Esophagus squamous epithelium (tissue), 5 donors: ENCODE measurements around the gene CPPED1. TPM values are rescaled to one million over a fixed set of nuclear protein-coding genes. Genes with fewer than 3 reads are reported as not detected.
"Not testable (repeated sequence)": the region's sequence is repeated elsewhere in the genome, so short reads cannot be mapped to it uniquely, and the experiment has no call there.

Source experiments
- DNase-seq: peaks from one replicate; lab custom pipeline; 2025; lab: John Stamatoyannopoulos, UW
- H3K27ac ChIP-seq, 4 donors: fragments of 200-600 bp; sonication (generic); one replicate each; pipeline ENCODE4 v1.5.1; 2016 to 2019; ENCODE audit warnings: mild to moderate bottlenecking in 1 of 4
- H3K27me3 ChIP-seq, 4 donors: fragments of 200-600 bp; sonication (generic); 1 replicate in 3 of 4; 2 replicates in 1 of 4; pipeline versions ENCODE4 v1.5.1 to v1.6.0; 2017 to 2021; ENCODE audit warnings: antibody characterized with exemption in 1 of 4
- H3K36me3 ChIP-seq, 3 donors: fragments of 200-600 bp; sonication (generic); one replicate each; pipeline ENCODE4 v1.5.1; 2016 to 2019
- H3K4me1 ChIP-seq, 3 donors: fragments of 200-600 bp; sonication (generic); one replicate each; pipeline ENCODE4 v1.5.1; 2017 to 2019
- H3K4me3 ChIP-seq, 4 donors: fragments of 200-600 bp; sonication (generic); 1 replicate in 3 of 4; 2 replicates in 1 of 4; pipeline ENCODE4 v1.5.1; 2016 to 2019; ENCODE audit warnings: mild to moderate bottlenecking in 2 of 4, moderate library complexity in 1 of 4
- H3K9me3 ChIP-seq, 3 donors: fragments of 200-600 bp; sonication (generic); one replicate each; pipeline ENCODE4 v1.5.1; 2016 to 2019
- CTCF ChIP-seq, 6 experiments: fragments of 450-650 bp in 4 of 6; fragments of 200-600 bp in 2 of 6; sonication (generic) in 2 of 6; IDR thresholded peaks; one replicate each; pipeline ENCODE4 v1.5.1; 2016 to 2019; ENCODE audit warnings: antibody characterized with exemption in 6 of 6, mild to moderate bottlenecking in 4 of 6, moderate library complexity in 4 of 6
- POLR2A ChIP-seq, 4 donors: fragments of 450-650 bp; IDR thresholded peaks; one replicate each; pipeline ENCODE4 v1.6.1; 2017; ENCODE audit warnings: antibody characterized with exemption in 4 of 4, mild to moderate bottlenecking in 4 of 4, moderate library complexity in 3 of 4
- WGBS, 2 donors: methylation state at CpG; one replicate each; pipeline ENCODE4 v1.1.5; 2018; 5-methylcytosine and 5-hydroxymethylcytosine counted together
- intact Hi-C: fragments of 100-400 bp; cut with DNase I; formaldehyde crosslinking; loops from one replicate; pipeline ENCODE4 v1.15.0; 2022
- total RNA-seq, 4 donors: library from RNA; depleted of rRNA; stranded (reverse); fragments of >200 nt; gene quantifications; one replicate each; pipeline ENCODE4 v1.1.0, GENCODE V29; 2016
- donor health status: DM: yes; HTN: yes; CAD: no.

CPPED1 gene
- total RNA-seq, 4 donors from 2014 or later, result 14.3 to 45.6 (median 16.8) TPM

- intact Hi-C loops, result no loop called here
- 59 to 72% methylated on average over 6 of the region's 6 CpGs for WGBS, 2 donors
- H3K27me3 ChIP-seq, result no peaks in the 10 kb centered on the region
- no peak for TF ChIP-seq POLR2A (IDR thresholded peaks at IDR 0.05)
- no peak for TF ChIP-seq CTCF (IDR thresholded peaks at IDR 0.05)
- no peaks in the 10 kb centered on the region for H3K9me3 ChIP-seq
- H3K36me3 ChIP-seq, result peaks cover 0 to 23% (median 0%) of the 10 kb centered on the region in 3 donors
- H3K4me1 ChIP-seq, result no peaks in the 10 kb centered on the region
- no peak overlapping the region for H3K4me3 ChIP-seq
- no peak overlapping the region for H3K27ac ChIP-seq
- DNase-seq, result no peak
These were observed 35.8 kb downstream of the CPPED1 start for GRCh38 chr16:12767897-12768296.

- Histone ChIP-seq H3K27ac (no peak overlapping the region), H3K27me3 (no peaks in the 10 kb centered on the region), H3K36me3 (peaks cover 0 to 17% (median 0%) of the 10 kb centered on the region in 3 donors), H3K9me3 (no peaks in the 10 kb centered on the region), H3K4me1 (no peaks in the 10 kb centered on the region), H3K4me3 (no peak overlapping the region)
- TF ChIP-seq POLR2A (IDR thresholded peaks at IDR 0.05), result no peak
- TF ChIP-seq CTCF (IDR thresholded peaks at IDR 0.05), result no peak
- intact Hi-C loops, result no loop called here
- no peak for DNase-seq
- 96 to 97% methylated on average over 5 of the region's 5 CpGs for WGBS, 2 donors
These were observed 36.8 kb downstream of the CPPED1 start for GRCh38 chr16:12766853-12767252.

- H3K27ac ChIP-seq, DNase-seq, H3K4me1 ChIP-seq, H3K4me3 ChIP-seq, H3K27me3 ChIP-seq, intact Hi-C loops, H3K9me3 ChIP-seq: not testable (repeated sequence)
- H3K36me3 ChIP-seq, result peaks cover 0 to 10% (median 0%) of the 10 kb centered on the region in 3 donors
- WGBS, 2 donors, result 81 to 87% methylated on average over 3 of the region's 3 CpGs
These were observed 37.5 kb downstream of the CPPED1 start for GRCh38 chr16:12766208-12766607.

GRCh38 chr16:12764813-12765488, 38.7 kb downstream of the CPPED1 start:
- Histone ChIP-seq H3K27ac (no peak overlapping the region), H3K36me3 (peaks cover 0 to 1% (median 0%) of the 10 kb centered on the region in 3 donors), H3K4me3 (no peak overlapping the region), H3K9me3 (no peaks in the 10 kb centered on the region), H3K27me3 (no peaks in the 10 kb centered on the region), H3K4me1 (no peaks in the 10 kb centered on the region)
- no peak for DNase-seq
- TF ChIP-seq POLR2A (IDR thresholded peaks at IDR 0.05) (no peak), CTCF (IDR thresholded peaks at IDR 0.05) (no peak)
- intact Hi-C loops, result no loop called here
- WGBS, 2 donors, result 85 to 91% methylated on average over 6 of the region's 6 CpGs

- no peak for DNase-seq
- no peak for TF ChIP-seq CTCF (IDR thresholded peaks at IDR 0.05)
- TF ChIP-seq POLR2A (IDR thresholded peaks at IDR 0.05), result no peak
- no peak overlapping the region for H3K27ac ChIP-seq
- H3K4me3 ChIP-seq, result no peak overlapping the region
- intact Hi-C loops, result no loop called here
- no peaks in the 10 kb centered on the region for H3K27me3 ChIP-seq
- 68 to 89% methylated on average over 3 of the region's 3 CpGs for WGBS, 2 donors
- no peaks in the 10 kb centered on the region for H3K9me3 ChIP-seq
- H3K4me1 ChIP-seq, result peaks cover 0 to 2% (median 0%) of the 10 kb centered on the region in 3 donors
- H3K36me3 ChIP-seq, result no peaks in the 10 kb centered on the region
These were observed 40.2 kb downstream of the CPPED1 start for GRCh38 chr16:12763517-12763916.
